Activated T-cell treated with anti-CD3 and anti-CD28 coated beads, Interleukin-2, amount 50 U/mL, for 1 hour (primary cell): ENCODE results near the gene OTUD7B.

Source experiments
- DNase-seq: peaks from one replicate; pipeline ENCODE4 v3.0.0-alpha.2; 2020

Gene OTUD7B

DNA sequence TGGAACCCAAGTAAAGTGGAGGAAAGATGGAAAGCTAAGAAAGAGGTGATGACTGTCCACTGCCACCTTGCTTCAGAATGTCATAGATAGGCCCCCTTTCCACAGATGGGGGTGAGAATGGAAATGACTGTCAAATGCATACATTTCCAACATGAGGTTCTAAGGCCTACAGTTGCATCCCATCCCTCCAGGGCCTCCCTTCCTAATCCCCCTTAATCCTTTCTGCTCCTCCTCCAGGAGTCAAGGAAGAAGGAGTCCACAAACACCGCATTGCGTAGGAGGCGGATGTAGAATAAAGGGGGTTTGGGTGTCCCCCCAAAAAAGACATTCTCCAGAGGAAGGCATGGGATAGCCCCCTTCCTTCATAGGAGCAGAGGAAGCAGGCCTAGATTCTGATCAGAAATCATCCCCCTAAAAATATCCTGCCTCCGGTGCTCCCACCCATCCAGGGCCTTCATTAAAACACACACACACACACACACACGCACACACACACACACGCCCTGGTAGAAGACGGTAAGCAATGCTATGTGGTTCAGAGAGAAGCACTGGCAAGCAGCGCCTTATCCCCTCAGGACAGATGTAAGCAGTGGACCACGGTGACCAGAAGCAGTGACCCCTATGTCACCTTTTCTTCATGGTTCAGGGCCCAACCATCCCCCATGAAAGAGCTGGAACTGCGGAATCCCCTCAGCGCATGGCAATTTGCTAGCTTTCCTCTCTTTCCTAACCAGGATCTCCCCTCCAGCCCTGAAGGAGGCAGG, 94.9 kb downstream of the OTUD7B start:
- DNase-seq, result no peak

DNA sequence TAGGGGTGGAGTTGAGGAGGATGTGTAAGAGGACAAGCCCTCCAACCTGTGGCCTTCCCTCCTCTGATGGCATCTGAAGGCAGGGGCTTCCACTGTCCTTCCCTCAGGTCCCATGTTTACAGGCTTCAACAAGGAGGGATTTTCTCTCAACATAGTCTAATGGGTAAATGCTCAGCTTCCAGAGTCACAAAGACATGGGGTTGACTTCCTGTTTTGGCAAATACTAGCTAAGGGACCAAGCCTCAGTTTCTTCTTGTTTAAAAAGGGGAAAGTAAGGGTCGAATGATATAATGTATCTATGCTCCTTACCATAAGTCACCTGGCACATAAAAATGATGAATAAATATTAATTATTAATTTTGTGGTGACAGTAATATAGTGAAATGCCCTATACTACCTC, 96.0 kb downstream of the OTUD7B start:
- no peak for DNase-seq

DNA sequence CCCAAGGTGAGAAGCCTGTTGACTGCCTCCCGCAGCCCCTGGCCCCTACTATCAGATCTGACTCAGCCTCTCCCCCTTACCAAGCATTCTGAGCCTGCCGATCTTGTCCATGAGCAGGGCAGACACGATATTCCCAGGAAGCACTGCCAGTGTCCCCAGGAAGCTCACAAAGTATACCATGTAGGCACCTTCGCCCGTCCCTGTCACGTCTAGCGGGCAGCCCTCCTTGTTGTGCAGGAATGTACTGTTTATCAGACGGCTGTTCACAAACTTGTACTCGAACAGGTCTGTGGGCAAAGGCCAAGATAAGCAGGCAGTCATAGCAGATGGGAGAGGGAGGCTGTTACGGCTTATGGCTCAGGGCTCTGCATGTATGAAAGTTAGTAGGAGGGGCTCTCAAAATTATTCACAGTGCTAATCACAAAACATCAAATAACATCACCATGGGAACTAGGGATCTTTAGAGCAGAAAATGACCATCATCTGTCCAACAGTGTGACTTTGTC, 103.9 kb downstream of the OTUD7B start:
- no peak for DNase-seq

DNA sequence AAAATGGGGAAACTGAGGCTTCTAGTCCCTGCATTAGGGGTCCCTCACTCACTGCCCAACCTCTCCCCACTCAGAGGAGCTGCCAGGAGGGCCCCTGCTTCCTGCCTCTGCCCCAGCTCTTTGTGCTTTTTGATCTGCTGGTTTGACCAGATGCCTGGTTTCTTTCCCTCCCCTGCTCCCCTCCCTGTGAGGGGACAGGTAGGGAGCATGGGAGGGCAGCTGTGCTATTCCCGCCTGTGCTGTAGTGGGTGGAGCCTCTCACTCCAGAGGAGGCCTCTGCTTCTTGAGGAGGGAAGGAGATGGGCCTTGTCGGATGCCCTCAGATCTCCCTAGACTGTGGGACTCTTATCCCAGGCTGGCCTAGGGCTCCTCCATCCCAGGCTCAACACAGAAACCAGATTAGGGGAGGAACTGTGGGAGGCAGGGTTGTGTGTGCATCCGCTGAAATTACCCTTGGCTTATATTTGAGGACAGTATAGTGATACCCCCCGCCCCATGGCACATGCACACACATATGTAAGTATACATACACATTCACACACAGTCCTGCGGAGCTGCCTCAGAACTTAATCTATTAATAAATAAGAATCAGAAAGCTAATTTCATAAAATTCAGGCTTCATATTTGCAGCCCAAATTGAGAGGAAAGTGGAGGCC, 106.6 kb downstream of the OTUD7B start:
- no peak for DNase-seq

DNA sequence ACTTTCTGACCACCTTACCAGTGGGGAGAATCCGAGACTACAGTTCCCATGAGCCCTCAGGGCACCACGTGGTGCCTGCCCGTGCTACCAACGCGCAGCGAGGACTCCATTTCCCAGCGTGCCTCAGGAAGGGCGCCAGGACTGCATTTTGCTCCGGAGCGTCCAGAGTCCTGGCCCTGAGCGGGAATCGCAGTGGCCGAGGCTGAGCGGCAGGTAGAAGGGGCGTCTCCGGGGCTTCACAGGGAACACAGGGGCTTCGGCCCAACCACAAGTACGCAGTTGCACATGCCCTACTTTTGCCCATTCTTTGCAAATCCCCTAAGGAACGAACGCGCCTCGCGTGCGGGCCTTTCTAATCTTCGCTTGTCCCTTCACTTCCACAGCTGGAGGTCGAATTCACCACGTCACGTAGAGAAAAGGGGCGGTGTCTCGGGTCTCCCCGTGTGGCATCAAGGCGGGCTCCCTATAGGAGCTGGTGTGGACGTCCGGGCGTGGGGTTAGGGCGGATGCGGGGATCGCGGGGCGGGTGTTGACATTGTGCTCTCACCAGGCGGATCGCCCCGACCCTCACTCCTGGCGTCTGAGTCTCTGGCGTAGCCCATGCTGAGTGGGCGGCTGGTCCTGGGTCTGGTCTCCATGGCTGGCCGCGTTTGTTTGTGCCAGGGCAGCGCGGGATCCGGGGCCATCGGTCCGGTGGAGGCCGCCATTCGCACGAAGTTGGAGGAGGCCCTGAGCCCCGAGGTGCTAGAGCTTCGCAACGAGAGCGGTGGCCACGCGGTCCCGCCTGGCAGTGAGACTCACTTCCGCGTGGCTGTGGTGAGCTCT, 110.9 kb downstream of the OTUD7B start, which contains the start of gene BOLA1:
TSS of gene BOLA1 (plus strand) at position 109 of the 825 bp plus-strand sequence. CDS start at position 601, 492 bp downstream.
- peak; percentile 79 for DNase-seq

GRCh38 chr1:149896575-149896974, 114.0 kb downstream of the OTUD7B start:
- DNase-seq, result no peak

DNA sequence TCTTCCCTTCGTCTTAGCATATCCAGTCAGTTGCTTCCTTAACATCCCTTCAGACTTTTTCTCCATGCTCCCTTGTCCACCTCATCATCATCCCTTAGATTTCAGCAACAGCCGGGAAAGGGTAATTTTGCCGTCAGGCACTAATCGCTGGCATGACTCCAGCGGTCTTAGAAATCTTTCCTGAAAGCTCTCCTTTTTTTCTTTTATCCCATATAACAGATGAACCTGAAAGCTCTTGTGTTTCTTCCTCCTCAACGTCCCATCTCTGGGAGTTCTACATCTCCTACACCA, 121.6 kb downstream of the OTUD7B start:
- DNase-seq, result no peak

DNA sequence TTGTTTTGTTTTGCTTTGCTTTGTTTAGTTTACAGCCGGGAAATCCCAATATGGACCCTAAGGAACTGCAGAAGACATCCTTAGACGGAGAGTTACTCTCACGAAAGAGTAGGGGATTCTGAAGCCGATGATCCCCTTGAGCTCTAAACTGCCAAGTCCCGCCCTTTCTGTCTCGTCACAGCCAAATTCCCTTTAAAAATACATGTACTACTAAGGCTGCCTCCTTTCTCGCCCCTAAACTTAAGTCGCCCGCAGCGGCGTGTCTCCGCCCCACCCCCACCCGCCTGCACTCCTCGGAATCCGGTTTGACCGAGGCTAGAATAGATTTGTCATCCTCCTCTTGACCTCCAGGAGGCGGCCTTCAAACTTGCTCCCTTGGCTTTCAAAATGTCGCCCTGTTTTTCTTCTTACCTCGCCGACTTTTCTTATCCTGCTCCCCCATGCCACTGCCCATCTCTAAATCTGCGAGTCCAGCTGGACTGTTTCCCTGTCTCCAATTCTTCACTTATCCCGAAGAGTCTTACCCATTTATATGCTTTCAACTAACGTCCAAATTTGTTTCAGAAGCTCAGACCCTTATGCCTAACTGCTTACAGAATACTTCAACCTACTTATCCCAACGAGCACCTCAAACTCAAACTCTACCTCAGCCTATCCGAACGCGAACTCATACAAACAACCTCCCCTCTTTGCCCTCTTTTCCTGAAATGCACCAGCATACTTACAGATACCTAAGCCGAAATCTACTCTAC, 122.1 kb downstream of the OTUD7B start:
- DNase-seq, result peak; percentile 72
